HepG2 (cell line): Measurements from ENCODE around the gene ZBTB17. TPM values are rescaled to one million over a fixed set of nuclear protein-coding genes. Genes with fewer than 3 reads are reported as not detected.

Experiments
- CEBPB ChIP-seq: IDR thresholded peaks from 2 replicates; pipeline ENCODE4 v1.6.1; 2011; ENCODE audit warnings: low read depth, low read length, improper control_type of control experiment, borderline replicate concordance
- KAT8 ChIP-seq: IDR thresholded peaks from 2 replicates; pipeline ENCODE4 v1.6.1; 2016; ENCODE audit warnings: missing genetic modification reagents, missing compliant biosample characterization
- KLF12 ChIP-seq: sonication (generic); formaldehyde crosslinking; IDR thresholded peaks from 2 replicates; pipeline ENCODE4 v1.4.0; 2020; ENCODE audit warnings: missing genetic modification reagents, borderline replicate concordance
- MATR3 ChIP-seq: sonication (generic); formaldehyde crosslinking; IDR thresholded peaks from 2 replicates; pipeline ENCODE4 v1.4.0; 2020; ENCODE audit warnings: missing genetic modification reagents
- MEIS1 ChIP-seq: sonication (generic); formaldehyde crosslinking; IDR thresholded peaks from 2 replicates; pipeline ENCODE4 v1.9.0; 2021; ENCODE audit warnings: mild to moderate bottlenecking, missing genetic modification reagents, moderate library complexity, borderline replicate concordance
- MTF2 ChIP-seq: sonication (generic); formaldehyde crosslinking; IDR thresholded peaks from 2 replicates; pipeline ENCODE4 v1.5.0; 2020; ENCODE audit warnings: missing genetic modification reagents, borderline replicate concordance
- SATB2 ChIP-seq: sonication (generic); formaldehyde crosslinking; IDR thresholded peaks from 2 replicates; pipeline ENCODE4 v1.5.0; 2020; ENCODE audit warnings: missing genetic modification reagents
- SMAD3 ChIP-seq: sonication (generic); formaldehyde crosslinking; IDR thresholded peaks from 2 replicates; pipeline ENCODE4 v1.4.0; 2020; ENCODE audit warnings: missing genetic modification reagents
- TCF7L2 ChIP-seq: IDR thresholded peaks from 2 replicates; pipeline ENCODE4 v1.6.1; 2011; ENCODE audit warnings: mild to moderate bottlenecking, low read depth, low read length, moderate library complexity
- ZIK1 ChIP-seq: sonication (generic); formaldehyde crosslinking; IDR thresholded peaks from 2 replicates; pipeline ENCODE4 v1.5.0; 2020; ENCODE audit warnings: mild to moderate bottlenecking, low read depth, missing genetic modification reagents, borderline replicate concordance
- ZNF138 ChIP-seq: sonication (generic); formaldehyde crosslinking; IDR thresholded peaks from 2 replicates; pipeline ENCODE4 v1.5.0; 2020; ENCODE audit warnings: mild to moderate bottlenecking, low read depth, missing genetic modification reagents
- ZNF205 ChIP-seq: IDR thresholded peaks from 2 replicates; pipeline ENCODE4 v1.6.1; 2018; ENCODE audit warnings: missing biosample characterization, missing genetic modification reagents
- ZNF333 ChIP-seq: sonication (generic); formaldehyde crosslinking; IDR thresholded peaks from 2 replicates; pipeline ENCODE4 v1.4.0; 2020; ENCODE audit warnings: mild to moderate bottlenecking, missing genetic modification reagents, borderline replicate concordance
- ZNF619 ChIP-seq: sonication (generic); formaldehyde crosslinking; IDR thresholded peaks from 2 replicates; pipeline ENCODE4 v1.4.0; 2020; ENCODE audit warnings: mild to moderate bottlenecking, missing genetic modification reagents
- ZSCAN21 ChIP-seq: sonication (generic); formaldehyde crosslinking; IDR thresholded peaks from 2 replicates; pipeline ENCODE4 v1.8.0; 2022; ENCODE audit warnings: mild to moderate bottlenecking, missing genetic modification reagents, moderate library complexity, borderline replicate concordance
- ZSCAN22 ChIP-seq: sonication (generic); formaldehyde crosslinking; IDR thresholded peaks from 2 replicates; pipeline ENCODE4 v1.4.0; 2020; ENCODE audit warnings: mild to moderate bottlenecking, missing genetic modification reagents
- ZSCAN31 ChIP-seq: sonication (generic); formaldehyde crosslinking; IDR thresholded peaks from 2 replicates; pipeline ENCODE4 v1.5.0; 2020; ENCODE audit warnings: low read depth, mild to moderate bottlenecking, missing genetic modification reagents
- polyA plus RNA-seq, 8 experiments: library from polyadenylated mRNA; depleted of rRNA in 3 of 8; stranded (reverse) in 7 of 8; unstranded in 1 of 8; fragments of >200 nt; fragmentation: Illumina TruSeq in 4 of 8; extraction: Trizol in 4 of 8; gene quantifications; 2 replicates each; pipeline versions ENCODE4 v1.2.1 to v1.2.3, GENCODE V29; 2011 to 2016; ENCODE audit warnings: low read depth in 4 of 8, missing spikeins in 1 of 8, mixed read lengths in 1 of 8; ENCODE audit not compliant: insufficient read depth in 1 of 8
- total RNA-seq, 5 experiments: library from RNA; depleted of rRNA; stranded (reverse); fragments of >200 nt; fragmentation: Illumina TruSeq; extraction: Trizol; gene quantifications; 2 replicates each; pipeline ENCODE4 v1.2.3, GENCODE V29; 2016; ENCODE audit warnings: low read depth in 1 of 5
- TF ChIP-seq, protein P1 (sequence below): sonication (generic); formaldehyde crosslinking; IDR thresholded peaks from 2 replicates; pipeline ENCODE4 v1.8.1; 2023; ENCODE audit warnings: mild to moderate bottlenecking, inconsistent platforms, moderate library complexity, missing genetic modification reagents, borderline replicate concordance
- TF ChIP-seq, protein P2 (sequence below): sonication (generic); formaldehyde crosslinking; IDR thresholded peaks from 2 replicates; pipeline ENCODE4 v1.5.0; 2020; ENCODE audit warnings: missing genetic modification reagents
- TF ChIP-seq, protein P3 (sequence below): sonication (generic); formaldehyde crosslinking; IDR thresholded peaks from 2 replicates; pipeline ENCODE4 v1.4.0; 2020; ENCODE audit warnings: mild to moderate bottlenecking, missing genetic modification reagents
- TF ChIP-seq, protein P4 (sequence below): sonication (generic); formaldehyde crosslinking; IDR thresholded peaks from 2 replicates; pipeline ENCODE4 v1.5.1; 2020; ENCODE audit warnings: missing genetic modification reagents, mild to moderate bottlenecking, borderline replicate concordance
- TF ChIP-seq, protein P5 (sequence below): sonication (generic); formaldehyde crosslinking; IDR thresholded peaks from 2 replicates; pipeline ENCODE4 v1.8.0; 2022; ENCODE audit warnings: mild to moderate bottlenecking, missing genetic modification reagents, moderate library complexity
- TF ChIP-seq, protein P6 (sequence below): sonication (generic); formaldehyde crosslinking; IDR thresholded peaks from 2 replicates; pipeline ENCODE4 v1.4.0; 2020; ENCODE audit warnings: missing genetic modification reagents

Gene ZBTB17
- total and polyA plus RNA-seq, 2 of the 13 experiments (the other 11 are each of a cell fraction or from before 2014, with no cell fraction given) = 16.7 to 17.0 TPM

DNA sequence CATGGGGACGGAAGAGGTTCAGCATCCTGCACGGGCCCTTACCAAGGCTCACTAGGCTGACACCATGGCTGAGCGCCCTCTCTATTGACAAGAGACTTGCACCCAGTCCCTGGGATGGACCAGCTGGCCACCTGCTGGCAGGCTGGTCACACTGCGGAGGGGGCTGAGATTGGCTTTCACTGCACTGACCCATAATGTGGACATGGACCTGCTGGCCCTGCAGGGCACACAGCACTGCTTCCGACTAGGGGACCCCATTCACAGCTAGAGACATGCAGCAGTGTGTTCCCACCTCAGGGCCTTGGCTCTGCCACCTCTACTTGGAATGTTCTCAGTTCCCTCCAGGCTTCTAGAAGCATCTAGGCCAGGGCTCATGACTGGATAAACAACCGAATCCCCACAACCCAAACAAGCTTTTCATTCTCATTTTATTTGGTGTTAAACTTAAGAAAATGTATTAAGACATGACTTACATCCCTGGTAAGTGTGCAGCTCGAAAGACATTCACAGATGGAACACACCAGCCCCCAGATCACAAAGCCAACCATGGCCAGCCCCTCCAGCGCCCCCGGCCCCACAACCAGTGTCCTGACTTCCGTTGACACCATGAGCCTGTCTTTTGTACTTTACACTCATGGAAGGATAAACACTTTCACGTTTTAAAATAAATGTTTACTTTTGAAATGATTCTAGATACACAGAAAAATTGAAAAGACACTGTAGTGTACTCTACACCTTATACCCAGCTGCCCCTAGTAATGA is 18.9 kb upstream of the ZBTB17 start (continued):
- TF ChIP-seq, protein P1, sequence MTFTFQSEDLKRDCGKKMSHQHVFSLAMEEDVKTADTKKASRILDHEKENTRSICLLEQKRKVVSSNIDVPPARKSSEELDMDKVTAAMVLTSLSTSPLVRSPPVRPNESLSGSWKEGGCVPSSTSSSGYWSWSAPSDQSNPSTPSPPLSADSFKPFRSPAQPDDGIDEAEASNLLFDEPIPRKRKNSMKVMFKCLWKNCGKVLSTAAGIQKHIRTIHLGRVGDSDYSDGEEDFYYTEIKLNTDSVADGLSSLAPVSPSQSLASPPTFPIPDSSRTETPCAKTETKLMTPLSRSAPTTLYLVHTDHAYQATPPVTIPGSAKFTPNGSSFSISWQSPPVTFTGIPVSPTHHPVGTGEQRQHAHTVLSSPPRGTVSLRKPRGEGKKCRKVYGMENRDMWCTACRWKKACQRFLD (CRISPR knock-in tag) = no peak
- TF ChIP-seq MATR3 (CRISPR knock-in tag) (no peak), CEBPB (no peak), KLF12 (no peak), ZNF205 (CRISPR knock-in tag) (0 out of 2 replicates have a peak, but pooled peaks have one; percentile 35), MTF2 (no peak), KAT8 (no peak; the same call in 1 of the 2 replicates), SMAD3 (CRISPR knock-in tag) (peak; percentile 21; the same call in 1 of the 2 replicates), ZSCAN31 (peak; percentile 56; the same call in 1 of the 2 replicates), ZSCAN22 (no peak), ZNF619 (CRISPR knock-in tag) (no peak), ZNF138 (CRISPR knock-in tag) (0 out of 2 replicates have a peak, but pooled peaks have one; percentile 49), ZSCAN21 (CRISPR knock-in tag) (no peak), TCF7L2 (no peak), MEIS1 (CRISPR knock-in tag) (no peak), SATB2 (CRISPR knock-in tag) (no peak), ZNF333 (CRISPR knock-in tag) (no peak), ZIK1 (CRISPR knock-in tag) (no peak)
- TF ChIP-seq, protein P2, sequence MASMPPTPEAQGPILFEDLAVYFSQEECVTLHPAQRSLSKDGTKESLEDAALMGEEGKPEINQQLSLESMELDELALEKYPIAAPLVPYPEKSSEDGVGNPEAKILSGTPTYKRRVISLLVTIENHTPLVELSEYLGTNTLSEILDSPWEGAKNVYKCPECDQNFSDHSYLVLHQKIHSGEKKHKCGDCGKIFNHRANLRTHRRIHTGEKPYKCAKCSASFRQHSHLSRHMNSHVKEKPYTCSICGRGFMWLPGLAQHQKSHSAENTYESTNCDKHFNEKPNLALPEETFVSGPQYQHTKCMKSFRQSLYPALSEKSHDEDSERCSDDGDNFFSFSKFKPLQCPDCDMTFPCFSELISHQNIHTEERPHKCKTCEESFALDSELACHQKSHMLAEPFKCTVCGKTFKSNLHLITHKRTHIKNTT (CRISPR knock-in tag) = no peak
- TF ChIP-seq, protein P3, sequence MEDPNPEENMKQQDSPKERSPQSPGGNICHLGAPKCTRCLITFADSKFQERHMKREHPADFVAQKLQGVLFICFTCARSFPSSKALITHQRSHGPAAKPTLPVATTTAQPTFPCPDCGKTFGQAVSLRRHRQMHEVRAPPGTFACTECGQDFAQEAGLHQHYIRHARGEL (CRISPR knock-in tag) = no peak
- TF ChIP-seq, protein P4, sequence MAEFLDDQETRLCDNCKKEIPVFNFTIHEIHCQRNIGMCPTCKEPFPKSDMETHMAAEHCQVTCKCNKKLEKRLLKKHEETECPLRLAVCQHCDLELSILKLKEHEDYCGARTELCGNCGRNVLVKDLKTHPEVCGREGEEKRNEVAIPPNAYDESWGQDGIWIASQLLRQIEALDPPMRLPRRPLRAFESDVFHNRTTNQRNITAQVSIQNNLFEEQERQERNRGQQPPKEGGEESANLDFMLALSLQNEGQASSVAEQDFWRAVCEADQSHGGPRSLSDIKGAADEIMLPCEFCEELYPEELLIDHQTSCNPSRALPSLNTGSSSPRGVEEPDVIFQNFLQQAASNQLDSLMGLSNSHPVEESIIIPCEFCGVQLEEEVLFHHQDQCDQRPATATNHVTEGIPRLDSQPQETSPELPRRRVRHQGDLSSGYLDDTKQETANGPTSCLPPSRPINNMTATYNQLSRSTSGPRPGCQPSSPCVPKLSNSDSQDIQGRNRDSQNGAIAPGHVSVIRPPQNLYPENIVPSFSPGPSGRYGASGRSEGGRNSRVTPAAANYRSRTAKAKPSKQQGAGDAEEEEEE (CRISPR knock-in tag) = no peak
- TF ChIP-seq, protein P5, sequence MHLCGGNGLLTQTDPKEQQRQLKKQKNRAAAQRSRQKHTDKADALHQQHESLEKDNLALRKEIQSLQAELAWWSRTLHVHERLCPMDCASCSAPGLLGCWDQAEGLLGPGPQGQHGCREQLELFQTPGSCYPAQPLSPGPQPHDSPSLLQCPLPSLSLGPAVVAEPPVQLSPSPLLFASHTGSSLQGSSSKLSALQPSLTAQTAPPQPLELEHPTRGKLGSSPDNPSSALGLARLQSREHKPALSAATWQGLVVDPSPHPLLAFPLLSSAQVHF (CRISPR knock-in tag) = no peak
- TF ChIP-seq, protein P6, sequence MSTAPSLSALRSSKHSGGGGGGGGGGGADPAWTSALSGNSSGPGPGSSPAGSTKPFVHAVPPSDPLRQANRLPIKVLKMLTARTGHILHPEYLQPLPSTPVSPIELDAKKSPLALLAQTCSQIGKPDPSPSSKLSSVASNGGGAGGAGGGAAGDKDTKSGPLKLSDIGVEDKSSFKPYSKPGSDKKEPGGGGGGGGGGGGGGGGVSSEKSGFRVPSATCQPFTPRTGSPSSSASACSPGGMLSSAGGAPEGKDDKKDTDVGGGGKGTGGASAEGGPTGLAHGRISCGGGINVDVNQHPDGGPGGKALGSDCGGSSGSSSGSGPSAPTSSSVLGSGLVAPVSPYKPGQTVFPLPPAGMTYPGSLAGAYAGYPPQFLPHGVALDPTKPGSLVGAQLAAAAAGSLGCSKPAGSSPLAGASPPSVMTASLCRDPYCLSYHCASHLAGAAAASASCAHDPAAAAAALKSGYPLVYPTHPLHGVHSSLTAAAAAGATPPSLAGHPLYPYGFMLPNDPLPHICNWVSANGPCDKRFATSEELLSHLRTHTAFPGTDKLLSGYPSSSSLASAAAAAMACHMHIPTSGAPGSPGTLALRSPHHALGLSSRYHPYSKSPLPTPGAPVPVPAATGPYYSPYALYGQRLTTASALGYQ (CRISPR knock-in tag) = no peak
